ENCODE results near the gene BATF. TPM values are rescaled to one million over a fixed set of nuclear protein-coding genes. Genes with fewer than 3 reads are reported as not detected.

BATF gene
- total RNA-seq, 1 experiment from 2014 or later = not detected

DNA sequence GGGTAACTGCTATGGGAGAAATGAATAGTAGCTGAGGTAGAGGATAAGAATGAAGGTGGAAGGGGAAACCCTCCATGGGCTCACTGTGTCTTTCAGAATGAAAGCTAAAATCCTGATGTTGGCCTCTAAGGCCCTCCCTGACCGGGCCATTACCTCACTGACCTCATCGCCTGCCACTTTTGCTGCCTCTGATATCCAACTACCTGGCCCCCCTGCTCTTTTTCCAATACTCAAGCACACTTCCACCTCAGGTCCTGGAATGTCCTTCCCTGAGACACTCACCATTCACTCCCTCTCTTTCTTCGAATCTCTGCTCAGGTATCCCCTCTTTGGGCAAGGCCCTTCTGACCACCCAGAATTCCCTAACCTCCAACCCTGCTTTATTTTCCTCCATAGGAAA lies 1.4 kb upstream of the BATF start:
- Histone ChIP-seq H3K27me3 (no peaks in the 10 kb centered on the region), H3K9me3 (no peaks in the 10 kb centered on the region), H3K4me3 (no peak overlapping the region), H3K36me3 (no peaks in the 10 kb centered on the region)
- DNase-seq = no peak

DNA sequence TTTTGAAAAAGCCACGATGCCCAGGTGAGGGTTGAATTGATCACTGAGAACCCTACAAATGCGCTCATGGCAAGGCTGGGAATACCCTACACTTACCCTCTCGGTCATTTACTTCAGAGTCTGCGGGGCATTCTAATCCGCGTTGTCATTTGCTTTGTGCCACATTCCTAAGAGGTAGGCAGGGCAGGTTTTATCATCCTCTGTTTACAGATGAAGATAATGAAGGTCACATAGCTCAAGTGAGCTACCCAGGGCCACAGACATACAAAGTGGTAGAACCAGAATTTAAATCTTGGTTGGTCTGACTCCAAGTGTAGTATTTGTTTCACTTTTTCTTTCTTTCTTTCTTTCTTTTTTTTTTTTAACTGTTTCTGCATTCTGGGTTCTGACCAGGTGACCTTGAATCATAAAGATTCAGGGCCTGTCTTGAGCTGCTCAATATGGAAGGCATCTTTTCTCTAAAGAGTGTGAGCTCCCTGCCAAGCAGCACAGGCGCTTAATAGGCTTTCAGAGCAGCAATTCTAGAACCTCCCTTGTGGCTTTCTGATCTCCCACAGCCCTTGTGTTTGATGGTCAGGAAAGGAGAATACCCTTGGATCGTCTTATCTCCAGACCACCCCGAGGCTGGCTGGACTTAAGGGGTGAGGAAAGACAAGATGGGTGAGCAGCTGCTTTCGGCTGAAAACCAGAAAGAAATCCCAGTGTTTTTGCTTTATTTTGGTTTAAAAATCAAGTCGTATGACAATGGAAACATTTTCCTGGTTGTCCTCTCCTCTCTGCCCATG lies 662 bp upstream of the BATF start:
- no peak overlapping the region for H3K4me3 ChIP-seq
- no peaks in the 10 kb centered on the region for H3K9me3 ChIP-seq
- H3K36me3 ChIP-seq = no peaks in the 10 kb centered on the region
- H3K27me3 ChIP-seq = no peaks in the 10 kb centered on the region
- DNase-seq = no peak

DNA sequence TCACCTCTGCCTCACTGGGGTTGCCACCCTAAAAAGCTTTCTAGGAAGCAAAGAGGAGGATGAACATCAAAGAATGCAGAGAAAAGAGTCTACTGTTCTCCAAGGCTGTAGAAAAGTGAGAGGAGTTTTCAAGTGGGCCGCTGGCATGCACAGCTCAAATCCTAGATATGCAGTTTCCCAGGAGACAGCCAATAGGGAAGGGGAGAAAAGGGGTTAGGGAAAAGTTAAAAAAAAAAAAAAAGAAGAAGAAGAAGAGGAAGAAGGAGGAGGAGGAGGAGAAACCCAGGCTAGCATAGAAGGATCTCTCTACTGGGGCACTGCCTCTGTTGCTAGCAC lies 682 bp downstream of the BATF start:
- H3K36me3 ChIP-seq = no peaks in the 10 kb centered on the region
- DNase-seq = no peak
- no peaks in the 10 kb centered on the region for H3K9me3 ChIP-seq
- no peak overlapping the region for H3K4me3 ChIP-seq
- no peaks in the 10 kb centered on the region for H3K27me3 ChIP-seq

DNA sequence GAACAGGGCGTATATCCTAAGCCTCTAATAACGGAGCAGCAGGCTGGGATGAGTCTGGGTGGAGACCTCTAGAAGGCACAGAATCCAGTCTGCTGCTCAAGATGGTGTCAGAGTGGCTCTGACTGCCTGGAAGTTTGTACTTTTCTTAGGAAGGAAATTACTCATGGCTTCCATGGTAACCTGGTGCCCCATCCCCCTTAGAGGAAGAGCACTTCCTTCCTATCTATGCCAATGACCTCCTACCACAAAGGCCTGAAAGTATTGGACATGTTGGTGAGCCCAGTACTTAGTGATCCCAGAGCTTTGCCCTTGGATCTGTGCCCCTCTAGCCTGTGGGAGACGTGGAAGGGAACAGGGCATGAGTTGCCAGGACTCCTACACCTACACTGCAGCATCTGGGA lies 1.5 kb downstream of the BATF start:
- no peaks in the 10 kb centered on the region for H3K36me3 ChIP-seq
- H3K27me3 ChIP-seq = no peaks in the 10 kb centered on the region
- no peaks in the 10 kb centered on the region for H3K9me3 ChIP-seq
- peak; percentile 23 for DNase-seq
- no peak overlapping the region for H3K4me3 ChIP-seq

DNA sequence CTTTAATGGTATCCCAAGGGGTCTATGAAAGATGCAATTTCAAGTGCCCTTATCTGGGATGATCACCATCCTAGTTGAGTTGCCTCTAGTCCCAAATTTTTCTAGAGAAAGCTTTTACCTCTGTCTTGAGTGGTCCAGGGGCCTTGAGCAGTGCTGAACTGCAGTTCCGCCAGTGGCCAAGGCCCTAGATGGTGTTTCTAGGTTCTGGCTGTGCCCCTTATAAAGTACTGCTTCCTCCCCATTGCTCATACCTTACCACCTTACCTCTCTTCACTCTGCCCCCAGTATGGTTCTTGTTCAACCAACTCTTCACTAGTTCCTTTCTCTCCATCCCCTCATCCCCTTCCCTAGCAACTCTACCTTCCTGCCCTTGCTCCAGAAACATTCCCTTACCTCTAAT lies 3.7 kb downstream of the BATF start:
- DNase-seq = no peak
- Histone ChIP-seq H3K4me3 (no peak overlapping the region), H3K36me3 (no peaks in the 10 kb centered on the region), H3K9me3 (no peaks in the 10 kb centered on the region), H3K27me3 (no peaks in the 10 kb centered on the region)

DNA sequence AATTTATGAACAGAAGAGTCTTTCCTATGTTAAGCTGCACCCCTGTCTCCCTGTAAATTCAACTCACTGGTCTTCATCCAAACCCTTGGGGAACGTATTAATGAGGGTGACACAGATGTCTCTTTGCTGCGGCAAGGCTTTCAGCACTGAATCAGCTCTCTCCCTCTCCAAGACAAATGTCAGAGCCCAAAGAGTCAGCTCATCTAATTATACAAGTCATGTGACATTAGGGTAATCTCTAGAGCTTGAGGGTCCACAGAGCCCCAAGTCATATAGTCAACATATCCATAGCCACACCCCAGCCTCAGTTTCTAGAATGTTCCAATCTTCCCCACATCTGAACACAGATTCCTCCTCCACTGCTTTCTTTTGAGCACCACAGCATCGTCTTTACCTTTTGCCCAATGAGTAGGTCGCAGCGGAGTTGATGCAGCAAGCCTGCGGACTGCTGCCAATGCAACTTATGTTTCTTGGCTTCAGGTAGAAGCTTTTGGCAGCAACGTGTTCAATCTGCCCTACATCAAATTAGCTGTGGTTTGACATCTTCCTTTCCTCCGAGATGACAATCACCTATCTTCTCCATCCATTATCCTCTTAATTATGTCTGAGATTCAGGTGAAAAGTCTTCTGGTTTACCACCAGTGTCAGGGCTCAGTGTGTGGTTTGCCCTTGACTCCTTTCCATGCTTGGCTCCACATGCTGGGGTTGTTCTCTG lies 5.3 kb downstream of the BATF start:
- H3K9me3 ChIP-seq = no peaks in the 10 kb centered on the region
- no peaks in the 10 kb centered on the region for H3K36me3 ChIP-seq
- no peaks in the 10 kb centered on the region for H3K27me3 ChIP-seq
- no peak for DNase-seq
- H3K4me3 ChIP-seq = no peak overlapping the region

DNA sequence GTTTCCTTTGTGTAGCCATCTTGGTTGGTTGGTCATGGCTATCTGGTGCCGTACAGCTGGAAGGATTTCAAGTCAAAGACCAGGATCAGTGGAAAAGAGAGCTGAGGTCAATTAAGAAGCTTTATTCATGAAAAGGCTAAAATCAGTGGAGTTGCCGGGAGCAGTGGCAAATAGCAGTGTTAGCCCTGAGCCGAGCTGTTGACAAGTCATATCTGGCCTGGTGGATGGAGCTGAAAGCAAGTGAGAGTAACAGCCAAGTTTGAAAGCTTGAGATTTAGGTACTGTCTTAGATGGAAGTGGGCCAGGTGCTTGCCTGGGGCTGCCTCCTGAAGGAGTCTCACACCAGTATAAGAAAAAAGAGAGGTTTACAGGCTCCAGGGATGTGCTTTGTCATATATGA lies 9.0 kb downstream of the BATF start:
- H3K9me3 ChIP-seq = no peaks in the 10 kb centered on the region
- no peaks in the 10 kb centered on the region for H3K27me3 ChIP-seq
- no peak for DNase-seq
- H3K36me3 ChIP-seq = no peaks in the 10 kb centered on the region
- H3K4me3 ChIP-seq = no peak overlapping the region

DNA sequence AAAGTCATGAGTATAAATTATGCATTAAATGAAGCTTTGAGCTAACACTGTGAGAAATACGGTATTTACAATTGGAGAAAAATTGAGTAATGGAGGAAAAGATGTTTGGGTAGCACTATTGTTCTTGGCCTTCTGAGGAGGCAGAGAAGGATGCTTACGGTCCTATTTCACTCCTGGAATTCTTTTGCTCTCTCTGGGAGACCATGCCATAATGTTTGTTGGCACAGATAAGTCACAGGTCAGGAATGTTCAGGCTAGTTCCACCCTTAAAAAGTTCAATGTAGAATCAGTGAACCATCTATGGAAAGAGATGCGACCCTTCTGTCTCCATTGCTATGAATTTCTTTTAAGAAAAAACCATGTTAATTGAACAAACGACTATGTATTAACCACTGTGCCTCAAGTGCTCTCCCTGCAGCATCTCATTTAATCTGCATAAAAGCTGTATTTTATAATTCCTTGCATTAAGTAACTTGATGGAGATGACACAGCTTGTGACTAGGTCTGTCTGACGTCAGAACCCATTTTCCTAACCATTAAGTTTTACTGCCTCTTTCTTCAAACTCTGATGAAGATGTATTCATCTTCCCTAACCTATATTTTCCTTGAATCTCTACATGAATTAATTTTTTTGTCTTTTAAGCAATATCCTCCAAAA lies 9.5 kb downstream of the BATF start:
- Histone ChIP-seq H3K36me3 (no peaks in the 10 kb centered on the region), H3K4me3 (no peak overlapping the region), H3K9me3 (no peaks in the 10 kb centered on the region), H3K27me3 (no peaks in the 10 kb centered on the region)
- no peak for DNase-seq

DNA sequence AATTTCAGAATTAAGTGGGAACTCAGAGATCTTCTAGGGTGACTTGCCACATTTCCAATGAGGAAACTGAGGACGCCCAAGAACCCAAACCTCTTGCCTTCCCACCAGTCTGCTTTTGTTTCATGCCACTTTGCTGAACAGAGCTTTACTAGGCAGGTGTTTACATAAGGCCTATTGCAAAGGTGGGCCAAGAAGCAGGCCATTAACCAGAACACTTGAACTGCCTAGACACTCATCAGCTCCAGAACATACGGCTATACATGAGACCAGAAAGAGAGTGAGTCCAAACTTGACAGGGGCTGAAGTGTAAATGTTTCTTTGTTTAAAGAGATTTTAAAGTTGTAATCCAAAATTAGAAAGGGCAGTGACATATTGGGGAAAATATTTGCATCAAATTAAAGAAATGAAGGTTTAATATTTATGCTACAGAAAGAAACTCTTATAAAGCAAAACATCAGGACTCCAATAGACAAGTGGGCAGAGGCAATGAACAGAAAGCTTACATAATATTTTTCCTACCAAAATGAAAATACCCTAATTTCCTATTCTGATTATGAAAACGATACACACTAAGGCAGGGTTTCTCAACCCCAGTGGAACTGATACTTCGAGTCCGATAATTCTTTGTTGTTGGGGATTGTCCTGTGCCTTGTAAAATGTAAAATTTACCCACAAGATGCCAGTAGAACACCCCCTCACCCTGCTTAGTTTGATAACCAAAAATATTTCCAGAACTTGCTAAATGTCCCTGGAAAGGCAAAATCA lies 11.7 kb downstream of the BATF start:
- DNase-seq = no peak

DNA sequence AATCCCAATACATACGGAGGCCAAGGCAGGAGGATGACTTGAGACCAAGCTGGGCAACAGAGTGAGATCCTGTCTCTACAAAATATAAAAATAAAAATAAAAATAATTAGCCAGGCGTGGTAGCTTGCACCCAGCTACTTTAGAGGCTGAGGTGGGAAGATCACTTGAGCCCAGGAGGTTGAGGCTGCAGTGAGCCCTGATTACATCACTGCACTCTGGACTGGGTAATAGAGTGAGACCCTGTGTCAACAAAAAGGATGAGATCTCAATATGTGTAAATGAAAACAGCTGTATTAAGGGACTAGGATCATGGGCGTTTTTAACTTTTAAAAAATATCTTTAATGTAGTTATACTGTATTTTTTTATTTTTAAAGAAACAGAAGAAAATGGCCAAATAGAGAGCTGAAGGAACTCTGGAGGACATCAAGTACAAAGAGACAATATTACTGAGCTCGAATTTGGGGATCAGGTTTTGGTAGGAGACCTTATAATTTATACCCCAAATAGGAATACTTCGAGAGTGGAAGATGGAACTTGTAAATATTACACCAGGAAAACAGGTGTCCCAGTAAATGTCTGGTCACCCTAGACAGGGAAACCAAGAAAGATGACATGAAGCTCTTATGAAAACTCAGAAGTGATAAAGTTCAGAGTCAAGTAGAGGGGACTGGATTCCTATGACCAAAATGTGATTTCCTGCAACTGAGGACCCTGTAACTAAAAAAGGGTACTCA lies 13.1 kb downstream of the BATF start:
- no peak overlapping the region for H3K4me3 ChIP-seq
- no peak for DNase-seq
- no peaks in the 10 kb centered on the region for H3K9me3 ChIP-seq
- H3K36me3 ChIP-seq = no peaks in the 10 kb centered on the region
- H3K27me3 ChIP-seq = no peaks in the 10 kb centered on the region

More for the DNA sequence above, 11.7 kb downstream of the BATF start:
- Histone ChIP-seq H3K36me3 (no peaks in the 10 kb centered on the region), H3K9me3 (no peaks in the 10 kb centered on the region), H3K4me3 (no peak overlapping the region), H3K27me3 (no peaks in the 10 kb centered on the region)

DNA sequence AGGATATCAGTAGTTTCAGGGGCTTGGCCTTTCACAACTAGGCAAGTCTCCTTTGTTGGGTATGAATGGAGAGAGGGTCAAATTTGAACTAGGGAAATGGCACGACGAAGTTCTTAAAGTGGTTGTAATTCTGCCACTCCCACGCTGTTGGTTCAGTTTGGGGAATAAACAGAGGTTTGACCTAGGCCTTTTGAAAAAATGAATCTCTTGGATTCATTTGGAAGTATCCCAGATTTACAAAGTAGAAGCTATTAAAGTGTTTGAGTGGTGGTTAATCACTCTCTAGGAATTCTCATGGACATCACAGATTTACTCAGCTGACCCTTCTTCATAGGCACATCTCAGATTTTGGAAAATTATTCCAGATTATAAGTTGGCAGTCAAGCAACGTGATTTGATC lies 14.8 kb downstream of the BATF start:
- Histone ChIP-seq H3K27me3 (no peaks in the 10 kb centered on the region), H3K4me3 (no peak overlapping the region), H3K36me3 (no peaks in the 10 kb centered on the region), H3K9me3 (no peaks in the 10 kb centered on the region)
- DNase-seq = no peak

DNA sequence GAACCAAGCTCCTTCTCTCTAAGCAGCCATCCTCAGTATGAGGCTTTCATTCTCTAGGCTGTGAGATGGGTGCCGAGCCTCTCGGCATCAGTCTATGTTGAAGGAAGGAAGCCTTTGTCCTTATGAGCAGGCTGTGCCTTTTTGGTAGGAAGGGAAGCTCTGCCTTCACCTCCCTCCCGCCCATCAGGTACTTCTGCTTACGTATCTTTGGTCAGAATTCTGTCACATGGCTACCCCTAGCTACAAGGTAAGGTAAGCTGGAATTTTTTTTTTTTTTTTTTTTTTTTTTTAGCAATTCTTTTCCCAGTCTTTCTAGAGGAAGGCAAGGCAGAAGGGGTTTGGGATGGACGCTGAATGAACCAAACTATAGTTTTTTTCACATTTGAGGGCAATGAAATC lies 16.9 kb downstream of the BATF start:
- Histone ChIP-seq H3K27me3 (no peaks in the 10 kb centered on the region), H3K4me3 (no peak overlapping the region), H3K36me3 (no peaks in the 10 kb centered on the region), H3K9me3 (no peaks in the 10 kb centered on the region)
- no peak for DNase-seq

DNA sequence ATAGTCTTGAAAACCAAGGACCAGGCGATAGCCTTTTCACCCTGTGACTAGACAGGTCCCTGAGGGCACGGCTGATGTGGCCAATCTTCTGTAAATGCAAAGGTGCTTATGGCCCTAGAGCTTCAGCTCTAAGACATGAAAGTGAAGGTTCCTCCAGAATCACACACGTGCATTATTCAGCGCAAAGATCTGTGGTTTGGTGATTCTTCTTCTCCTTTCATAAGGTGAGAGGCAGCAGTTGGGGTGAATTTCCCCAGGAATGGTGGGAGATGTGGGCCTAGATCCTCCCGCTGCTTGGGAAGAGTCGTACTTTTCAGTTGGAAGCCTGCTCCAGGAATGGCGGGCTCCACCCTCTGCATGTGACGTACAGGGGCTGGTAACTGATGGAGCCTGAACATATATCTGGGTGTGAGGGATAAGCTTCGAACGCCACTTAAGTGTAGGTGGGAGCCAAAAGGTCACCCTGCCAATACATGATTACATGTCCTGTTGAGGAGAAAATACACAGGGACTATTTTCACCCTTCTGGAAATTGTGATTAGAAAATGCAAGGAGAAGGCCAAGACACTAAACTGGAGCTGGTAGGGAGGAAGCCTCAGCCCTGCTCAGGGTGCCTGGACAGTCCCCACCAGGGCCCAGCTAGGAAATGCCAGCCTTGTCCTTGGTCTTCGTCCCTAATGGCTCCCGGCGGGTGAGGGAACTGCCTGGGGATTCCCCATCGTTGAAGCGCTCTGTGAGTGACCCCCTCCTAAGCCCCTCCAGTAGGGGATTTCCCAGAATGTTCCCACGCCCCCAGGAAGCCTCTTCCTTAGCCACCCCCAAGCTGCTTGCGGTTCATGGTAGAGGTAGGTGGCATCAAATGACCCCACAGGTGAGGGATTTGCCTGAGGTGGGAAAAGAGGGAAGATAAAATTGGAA lies 17.6 kb downstream of the BATF start:
- no peaks in the 10 kb centered on the region for H3K27me3 ChIP-seq
- H3K9me3 ChIP-seq = no peaks in the 10 kb centered on the region
- H3K36me3 ChIP-seq = no peaks in the 10 kb centered on the region
- no peak for DNase-seq
- H3K4me3 ChIP-seq = no peak overlapping the region

DNA sequence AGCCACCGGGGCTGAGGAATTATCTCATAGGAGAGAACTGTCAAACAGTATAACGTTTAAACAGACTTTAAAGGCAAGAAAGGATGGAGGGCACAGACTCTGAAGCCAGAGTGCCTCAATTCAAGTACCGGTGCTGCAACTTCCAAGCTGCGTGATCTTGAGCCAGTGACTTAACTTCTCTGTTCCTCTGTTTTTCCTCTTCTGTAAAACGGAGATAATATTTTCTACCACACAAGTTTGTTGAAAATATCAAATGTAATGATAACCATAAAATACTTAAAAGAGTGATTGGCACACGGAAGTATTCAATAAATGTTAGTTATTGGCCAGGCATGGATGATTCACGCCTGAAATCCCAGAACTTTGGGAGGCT lies 18.2 kb downstream of the BATF start:
- H3K4me3 ChIP-seq = no peak overlapping the region
- H3K27me3 ChIP-seq = no peaks in the 10 kb centered on the region
- no peaks in the 10 kb centered on the region for H3K36me3 ChIP-seq
- H3K9me3 ChIP-seq = no peaks in the 10 kb centered on the region
- DNase-seq = no peak

DNA sequence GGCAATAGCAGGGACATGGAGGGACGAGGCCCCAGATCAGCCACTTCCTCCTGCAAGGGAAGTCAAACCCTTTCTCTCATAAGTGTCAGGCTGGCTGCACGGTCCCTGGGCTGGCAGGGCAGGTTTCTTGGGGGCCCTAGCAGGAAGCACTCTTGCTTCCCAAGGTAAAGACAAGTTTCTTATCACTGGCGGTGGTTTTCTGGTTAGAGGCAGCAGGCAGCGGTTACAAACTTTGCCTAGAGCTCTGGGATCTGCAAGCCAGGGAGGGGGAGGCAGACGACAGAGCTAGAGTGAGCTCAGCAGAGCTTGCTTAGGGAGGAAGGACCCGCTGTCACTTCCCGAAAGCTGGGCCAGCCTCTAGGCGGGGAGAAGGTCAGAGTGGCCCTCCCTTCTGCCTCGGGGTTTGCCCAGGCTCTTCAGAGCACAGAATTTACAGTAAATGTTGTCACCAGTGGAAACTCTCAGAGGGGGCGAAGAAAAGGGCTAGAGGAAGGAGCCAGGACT lies 20.4 kb downstream of the BATF start:
- DNase-seq = no peak
- Histone ChIP-seq H3K27me3 (no peaks in the 10 kb centered on the region), H3K9me3 (no peaks in the 10 kb centered on the region), H3K4me3 (no peak overlapping the region), H3K36me3 (no peaks in the 10 kb centered on the region)

DNA sequence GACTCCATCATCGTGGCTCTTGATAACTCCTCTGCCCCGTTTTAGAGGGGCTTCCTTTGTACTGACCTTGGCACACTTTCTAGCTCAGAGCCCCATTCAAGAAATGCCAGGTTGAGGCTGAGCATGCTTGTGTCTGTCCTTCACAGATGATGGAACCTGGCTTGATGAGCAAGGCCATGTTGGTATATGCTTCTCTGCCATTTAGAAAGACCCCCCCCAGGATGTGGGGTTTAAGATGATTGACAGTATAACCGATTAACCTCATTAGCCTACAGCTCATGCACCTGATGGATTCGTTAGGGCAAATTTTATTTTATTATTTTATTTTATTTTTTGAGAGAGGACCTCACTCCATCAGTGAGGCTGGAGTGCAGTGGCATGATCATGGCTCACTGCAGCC lies 21.0 kb downstream of the BATF start:
- H3K27me3 ChIP-seq = no peaks in the 10 kb centered on the region
- DNase-seq = no peak
- H3K4me3 ChIP-seq = no peak overlapping the region
- no peaks in the 10 kb centered on the region for H3K36me3 ChIP-seq
- H3K9me3 ChIP-seq = no peaks in the 10 kb centered on the region

Data from MG63 (cell line).